Fibroblast of villous mesenchyme (primary cell): ENCODE results near the gene NPEPL1. TPM values are rescaled to one million over a fixed set of nuclear protein-coding genes. Genes with fewer than 3 reads are reported as not detected.

ENCODE experiments used
- DNase-seq: peaks from one replicate; pipeline ENCODE4 v3.0.0-alpha.2; 2010; ENCODE audit warnings: low read depth
- H3K4me3 ChIP-seq: 2 replicates; pipeline ENCODE4 v1.5.1; 2011; ENCODE audit warnings: low read depth, mild to moderate bottlenecking, low read length
- total RNA-seq: library from RNA; depleted of rRNA; stranded (reverse); fragments of >200 nt; gene quantifications from 2 replicates; pipeline ENCODE4 v1.2.3, GENCODE V29; 2012
- TF ChIP-seq, protein P1 (sequence below): IDR thresholded peaks from 2 replicates; pipeline ENCODE4 v1.5.1; 2012; ENCODE audit warnings: low read depth, mild to moderate bottlenecking, low read length; ENCODE audit not compliant: insufficient read depth

The NPEPL1 gene
- total RNA-seq, 1 donor = 23.7 TPM

DNA sequence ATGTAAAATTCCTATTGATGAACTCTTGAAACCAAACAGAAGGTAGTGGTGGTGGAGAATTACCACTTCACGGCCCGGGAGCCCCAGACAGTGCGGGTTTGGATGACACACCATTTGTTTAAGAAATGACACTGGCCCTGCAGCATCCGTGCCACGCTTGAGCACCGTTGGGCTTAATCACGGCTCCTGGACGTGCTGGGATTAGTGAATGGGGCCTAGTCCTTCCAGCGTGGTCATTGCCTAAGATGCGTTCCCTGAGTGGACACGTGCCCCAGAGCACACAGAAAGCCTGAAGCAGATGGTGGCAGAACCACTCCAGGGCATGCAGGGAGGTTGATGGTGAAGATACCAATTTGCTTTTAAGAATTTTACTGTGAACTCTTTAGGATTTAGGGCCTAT is 27.0 kb upstream of the NPEPL1 start:
- H3K4me3 ChIP-seq = no peak overlapping the region
- no peak for DNase-seq
- TF ChIP-seq, protein P1, sequence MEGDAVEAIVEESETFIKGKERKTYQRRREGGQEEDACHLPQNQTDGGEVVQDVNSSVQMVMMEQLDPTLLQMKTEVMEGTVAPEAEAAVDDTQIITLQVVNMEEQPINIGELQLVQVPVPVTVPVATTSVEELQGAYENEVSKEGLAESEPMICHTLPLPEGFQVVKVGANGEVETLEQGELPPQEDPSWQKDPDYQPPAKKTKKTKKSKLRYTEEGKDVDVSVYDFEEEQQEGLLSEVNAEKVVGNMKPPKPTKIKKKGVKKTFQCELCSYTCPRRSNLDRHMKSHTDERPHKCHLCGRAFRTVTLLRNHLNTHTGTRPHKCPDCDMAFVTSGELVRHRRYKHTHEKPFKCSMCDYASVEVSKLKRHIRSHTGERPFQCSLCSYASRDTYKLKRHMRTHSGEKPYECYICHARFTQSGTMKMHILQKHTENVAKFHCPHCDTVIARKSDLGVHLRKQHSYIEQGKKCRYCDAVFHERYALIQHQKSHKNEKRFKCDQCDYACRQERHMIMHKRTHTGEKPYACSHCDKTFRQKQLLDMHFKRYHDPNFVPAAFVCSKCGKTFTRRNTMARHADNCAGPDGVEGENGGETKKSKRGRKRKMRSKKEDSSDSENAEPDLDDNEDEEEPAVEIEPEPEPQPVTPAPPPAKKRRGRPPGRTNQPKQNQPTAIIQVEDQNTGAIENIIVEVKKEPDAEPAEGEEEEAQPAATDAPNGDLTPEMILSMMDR = no peak

DNA sequence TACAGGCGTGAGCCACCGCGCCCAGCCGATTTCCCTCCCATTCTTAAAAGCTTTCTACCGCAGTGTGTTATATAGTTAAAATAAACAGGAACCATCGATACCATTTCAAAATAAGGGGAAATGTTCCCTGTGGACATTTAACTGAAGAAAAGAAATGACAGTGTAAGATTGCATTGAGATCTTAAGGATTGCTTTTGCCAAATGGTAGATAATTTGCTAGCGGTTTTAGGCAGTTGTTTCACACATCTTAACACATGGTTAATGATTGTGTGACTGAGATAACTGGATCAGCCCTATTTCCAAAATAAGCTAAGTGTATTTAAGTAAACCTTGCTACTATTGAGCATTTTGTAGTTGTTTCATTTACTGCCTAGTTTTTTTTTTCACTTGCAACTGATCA is 25.9 kb upstream of the NPEPL1 start:
- TF ChIP-seq, protein P1 = no peak
- H3K4me3 ChIP-seq = no peak overlapping the region
- no peak for DNase-seq

DNA sequence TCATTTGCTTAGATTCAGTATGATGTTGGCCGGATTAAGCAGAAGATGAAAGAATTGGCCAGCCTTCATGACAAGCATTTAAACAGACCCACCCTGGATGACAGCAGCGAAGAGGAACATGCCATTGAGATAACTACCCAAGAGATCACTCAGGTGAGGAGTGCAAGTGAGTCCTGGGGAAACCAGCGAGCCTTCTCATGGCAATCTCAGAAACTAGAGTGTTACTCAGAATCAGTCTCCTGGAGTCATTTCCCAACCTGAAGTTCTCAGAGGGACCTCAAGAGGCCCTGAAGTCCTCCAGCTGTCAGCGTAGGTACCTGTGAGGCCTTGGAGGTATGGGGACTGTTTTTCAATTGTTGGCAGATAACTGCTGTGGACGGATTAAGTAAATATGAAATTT is 24.6 kb upstream of the NPEPL1 start:
- H3K4me3 ChIP-seq = no peak overlapping the region
- no peak for DNase-seq
- TF ChIP-seq, protein P1 = no peak

DNA sequence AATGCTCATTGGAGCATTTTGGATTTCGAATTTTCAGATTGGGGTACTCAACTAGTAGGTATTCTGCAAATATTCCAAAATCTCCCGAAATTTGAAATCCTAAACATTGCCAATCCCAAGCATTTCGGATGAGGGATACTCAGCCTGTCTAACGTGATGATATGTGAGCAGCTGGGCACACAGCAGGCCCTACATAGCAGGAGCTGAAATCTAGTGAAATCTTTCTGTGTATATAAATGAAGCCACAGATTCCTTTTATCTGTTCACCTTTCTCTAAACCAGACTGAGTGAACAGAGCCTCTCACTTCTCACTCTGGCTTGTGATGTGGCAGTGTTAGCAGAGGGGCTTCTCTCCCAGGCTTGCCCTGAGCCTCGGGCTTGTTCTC is 23.7 kb upstream of the NPEPL1 start:
- no peak for DNase-seq
- H3K4me3 ChIP-seq = no peak overlapping the region
- TF ChIP-seq, protein P1 = no peak

DNA sequence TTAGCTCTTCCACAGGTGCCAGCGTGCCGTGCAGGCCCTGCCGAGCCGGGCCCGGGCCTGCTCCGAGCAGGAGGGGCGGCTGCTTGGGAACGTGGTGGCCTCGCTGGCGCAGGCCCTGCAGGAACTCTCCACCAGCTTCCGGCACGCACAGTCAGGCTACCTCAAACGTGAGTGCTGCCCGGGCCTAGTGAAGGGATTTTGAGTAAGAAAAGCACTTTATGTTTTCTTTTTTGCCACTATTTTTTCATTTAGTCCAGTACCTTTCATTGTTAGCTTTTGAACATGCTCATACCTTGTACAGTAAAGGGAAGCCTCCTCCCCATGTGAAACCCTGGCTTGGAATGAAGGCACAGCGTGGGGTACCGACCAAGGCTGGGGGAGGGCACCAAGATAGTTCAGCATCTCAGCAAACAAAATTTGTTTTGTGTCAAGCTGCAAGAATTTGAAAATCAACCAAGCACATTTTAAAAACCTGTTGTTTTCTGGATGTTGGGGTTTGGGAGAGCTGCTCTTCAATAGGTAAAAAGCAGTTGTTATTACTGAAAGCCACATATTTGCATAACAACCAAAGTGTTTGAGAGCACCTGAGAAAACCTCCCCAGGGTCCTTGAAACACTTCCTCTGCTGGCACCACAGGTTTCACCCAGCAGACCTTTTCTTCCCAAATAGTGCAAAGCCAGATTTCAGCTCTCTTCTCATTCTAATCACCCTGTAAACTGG is 23.2 kb upstream of the NPEPL1 start:
- DNase-seq = no peak
- no peak overlapping the region for H3K4me3 ChIP-seq

DNA sequence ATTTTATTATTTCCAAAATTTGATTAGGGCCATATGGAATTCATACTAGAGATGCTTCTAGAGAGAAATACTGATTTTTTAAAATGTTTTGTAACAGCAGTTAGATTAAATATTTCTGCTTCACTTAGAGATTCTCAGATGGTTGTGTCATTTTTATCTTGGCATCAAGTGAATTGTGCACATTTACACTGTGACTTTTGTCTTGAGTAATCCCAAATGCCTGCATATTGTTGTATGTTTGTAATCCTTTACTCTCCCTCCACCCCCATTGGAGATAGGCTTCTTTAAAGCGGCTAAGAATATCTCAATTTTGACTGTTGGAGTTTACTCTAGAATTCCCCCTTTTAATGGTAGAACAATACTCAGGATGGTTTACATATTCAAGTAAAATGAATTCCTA is 22.5 kb upstream of the NPEPL1 start:
- no peak overlapping the region for H3K4me3 ChIP-seq
- no peak for DNase-seq
- TF ChIP-seq, protein P1 = no peak

More for the DNA sequence above, 23.2 kb upstream of the NPEPL1 start:
- TF ChIP-seq, protein P1 = no peak

DNA sequence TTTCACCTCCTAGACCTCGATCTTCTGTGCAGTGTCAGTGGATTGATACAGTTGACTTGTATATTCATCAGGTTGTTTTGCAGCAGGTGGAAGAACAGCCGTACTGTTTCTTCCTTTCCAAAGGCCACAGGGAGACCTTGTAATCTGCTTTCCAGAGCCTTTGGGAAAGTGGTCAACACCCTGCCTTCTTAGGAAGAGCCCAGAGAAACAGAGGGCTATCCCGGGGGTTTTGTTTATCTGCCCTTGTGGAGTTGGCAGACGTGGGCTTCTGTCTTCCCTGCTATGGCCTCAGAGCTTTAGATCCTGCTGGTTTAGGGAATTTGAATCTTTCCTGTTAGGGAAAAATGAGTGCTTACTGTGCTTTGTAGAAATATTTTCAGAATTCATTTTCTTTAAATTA is 21.9 kb upstream of the NPEPL1 start:
- H3K4me3 ChIP-seq = no peak overlapping the region
- TF ChIP-seq, protein P1 = no peak
- DNase-seq = no peak
